Measurements from ENCODE around the gene DOCK7.

DNA sequence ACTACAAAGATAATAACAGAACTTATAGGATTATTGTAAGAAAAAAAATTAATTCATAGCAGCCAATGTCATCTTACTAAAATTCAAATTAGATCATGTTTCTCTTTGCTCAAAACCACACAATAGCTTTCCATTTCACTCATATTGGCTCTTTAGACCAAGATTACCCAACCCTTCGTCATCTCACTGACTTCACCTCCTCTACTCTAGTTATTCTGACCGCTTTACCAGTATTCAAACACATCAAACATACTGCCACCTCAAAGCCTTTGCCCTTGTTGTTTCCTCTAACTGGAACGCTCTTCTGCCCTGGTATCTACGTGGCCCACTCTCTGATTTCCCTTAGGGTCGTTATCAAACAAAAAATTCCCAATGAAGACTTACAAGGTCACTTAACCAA lies 89.1 kb downstream of the DOCK7 start:
- TF ChIP-seq, protein P1, sequence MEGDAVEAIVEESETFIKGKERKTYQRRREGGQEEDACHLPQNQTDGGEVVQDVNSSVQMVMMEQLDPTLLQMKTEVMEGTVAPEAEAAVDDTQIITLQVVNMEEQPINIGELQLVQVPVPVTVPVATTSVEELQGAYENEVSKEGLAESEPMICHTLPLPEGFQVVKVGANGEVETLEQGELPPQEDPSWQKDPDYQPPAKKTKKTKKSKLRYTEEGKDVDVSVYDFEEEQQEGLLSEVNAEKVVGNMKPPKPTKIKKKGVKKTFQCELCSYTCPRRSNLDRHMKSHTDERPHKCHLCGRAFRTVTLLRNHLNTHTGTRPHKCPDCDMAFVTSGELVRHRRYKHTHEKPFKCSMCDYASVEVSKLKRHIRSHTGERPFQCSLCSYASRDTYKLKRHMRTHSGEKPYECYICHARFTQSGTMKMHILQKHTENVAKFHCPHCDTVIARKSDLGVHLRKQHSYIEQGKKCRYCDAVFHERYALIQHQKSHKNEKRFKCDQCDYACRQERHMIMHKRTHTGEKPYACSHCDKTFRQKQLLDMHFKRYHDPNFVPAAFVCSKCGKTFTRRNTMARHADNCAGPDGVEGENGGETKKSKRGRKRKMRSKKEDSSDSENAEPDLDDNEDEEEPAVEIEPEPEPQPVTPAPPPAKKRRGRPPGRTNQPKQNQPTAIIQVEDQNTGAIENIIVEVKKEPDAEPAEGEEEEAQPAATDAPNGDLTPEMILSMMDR (conservative IDR thresholded peaks at IDR 0.05; ENCODE audit: low read length) = no peak
- TF ChIP-seq EZH2phosphoT487 (IDR thresholded peaks at IDR 0.05; ENCODE audit: borderline replicate concordance) = no peak
